ENCODE data around the gene DNPH1. TPM values are rescaled to one million over a fixed set of nuclear protein-coding genes. Genes with fewer than 3 reads are reported as not detected.
A peak's percentile ranks its signal among the peaks of the same experiment; 100 is the strongest.

DNPH1 gene
- total RNA-seq, 1 experiment from 2014 or later: 47.0 TPM

GRCh38 chr6:43246301-43247113, 17.2 kb upstream of the DNPH1 start:
- no CpG with 5 or more reads among the region's 27 CpGs for WGBS (ENCODE audit: extremely low coverage, insufficient read length, low lambda C conversion rate)
- Histone ChIP-seq H3K27ac (ENCODE audit: insufficient read length, low read depth, low read length) (no peak overlapping the region), H3K27me3 (ENCODE audit: insufficient read depth, low read length) (peaks cover 25% of the 10 kb centered on the region; the same call in 1 of the 2 replicates)

More at GRCh38 chr6:43246301-43247113, 17.2 kb upstream of the DNPH1 start:
- H2BK15ac ChIP-seq (ENCODE audit: low read depth, low read length): no peak overlapping the region
- no peaks in the 10 kb centered on the region for H3K79me2 ChIP-seq (ENCODE audit: insufficient read depth, low read length)
- H3K56ac ChIP-seq (ENCODE audit: insufficient read length, low read depth, low read length): no peak overlapping the region
- peak; percentile 98 for DNase-seq
- peak overlapping the region; percentile 88 for H3K4me2 ChIP-seq (ENCODE audit: insufficient read depth, insufficient read length, low read length)
- no peak overlapping the region for H3K4ac ChIP-seq (ENCODE audit: low read depth, low read length)
- peak overlapping the region; percentile 0 to 96 (median 91); a peak in 6 of 7 replicates for H3K27ac Mint-ChIP-seq
- no peak overlapping the region for H2BK5ac ChIP-seq (ENCODE audit: insufficient read length, low read length)
- no peak overlapping the region for H2BK12ac ChIP-seq (ENCODE audit: insufficient read length, low read depth, low read length)
- peak overlapping the region in 1 of 2 experiments; percentile 91; a peak in 4 of 5 replicates for H3K4me3 Mint-ChIP-seq
- no peak overlapping the region for H3T11ph ChIP-seq (ENCODE audit: low read length)
- no peak overlapping the region for H2AK5ac ChIP-seq (ENCODE audit: insufficient read length, low read length)
- H3K4me1 ChIP-seq (ENCODE audit: insufficient read depth, low read length): no peaks in the 10 kb centered on the region
- H3K4me1 Mint-ChIP-seq: peaks cover 19 to 26% of the 10 kb centered on the region in 2 experiments
- H3K79me1 ChIP-seq (ENCODE audit: insufficient read depth, low read depth, low read length, poor library complexity, severe bottlenecking): no peaks in the 10 kb centered on the region
- H4K5ac ChIP-seq (ENCODE audit: insufficient read length, low read depth, low read length): no peak overlapping the region
- H3K36me3 Mint-ChIP-seq (ENCODE audit: insufficient read depth in 1 of 3, low read depth in 3 of 3): no peaks in the 10 kb centered on the region
- H4K91ac ChIP-seq (ENCODE audit: insufficient read length, low read depth, low read length): no peak overlapping the region
- H3K9me3 ChIP-seq (ENCODE audit: control insufficient read depth, low read depth, low read length): no peaks in the 10 kb centered on the region
- H4K8ac ChIP-seq (replicated peaks; ENCODE audit: insufficient read length, low read depth, low read length): no peak overlapping the region
- peaks cover 21% of the 10 kb centered on the region for H3K27me3 Mint-ChIP-seq (ENCODE audit: low read depth)
- H3K14ac ChIP-seq (ENCODE audit: insufficient read depth, low read length): peak overlapping the region; percentile 16; the same call in 1 of the 2 replicates
- no peak overlapping the region for H3K23ac ChIP-seq (ENCODE audit: insufficient read length, low read depth, low read length)
- H2BK20ac ChIP-seq (ENCODE audit: low read depth, low read length, poor library complexity, severe bottlenecking): no peak overlapping the region
- peak overlapping the region; percentile 12 for H3K9ac ChIP-seq (ENCODE audit: extremely low read depth, insufficient read length, low read length)
- no peaks in the 10 kb centered on the region for H4K20me1 ChIP-seq (ENCODE audit: control insufficient read depth, insufficient read depth, insufficient read length)
- peak overlapping the region; percentile 8 for H3K18ac ChIP-seq (ENCODE audit: insufficient read length, low read depth, low read length)
- H3K23me2 ChIP-seq (ENCODE audit: insufficient read length, low read depth, low read length, poor library complexity, severe bottlenecking): peaks cover 7% of the 10 kb centered on the region
- H2BK120ac ChIP-seq (ENCODE audit: low read depth, low read length, poor library complexity, severe bottlenecking): no peak overlapping the region
- no peak overlapping the region for H2AFZ ChIP-seq (ENCODE audit: low read length)
- no peaks in the 10 kb centered on the region for H3K9me3 Mint-ChIP-seq
- TF ChIP-seq CTCF (conservative IDR thresholded peaks at IDR 0.05): no peak
